Stimulated activated naive B cell treated with anti-CD40 and anti-IgM and Interleukin-4, amounts not matched to agents 10 μg/mL and 1 μg/mL and 100 μg/mL, for 72 hours (primary cell): ENCODE results near the gene POLR3GL.
"Not testable (repeated sequence)": the region's sequence is repeated elsewhere in the genome, so short reads cannot be mapped to it uniquely, and the experiment has no call there.

Source experiments
- ATAC-seq, 2 donors: fragments of 150-1000 bp; cut with Tn5 transposase; replicated peaks; 2 replicates each; pipeline ENCODE4 v1.10.0; 2021; ENCODE audit warnings: moderate library complexity in 1 of 2
- DNase-seq: peaks from one replicate; pipeline ENCODE4 v3.0.0; 2021
- H3K27ac Mint-ChIP-seq: one replicate; pipeline ENCODE4 v1.8.0; 2022; ENCODE audit warnings: mild to moderate bottlenecking, mixed read lengths
- H3K27me3 Mint-ChIP-seq, 2 donors: one replicate each; pipeline ENCODE4 v1.8.0; 2022; ENCODE audit warnings: mixed read lengths in 2 of 2
- H3K36me3 Mint-ChIP-seq, 2 donors: one replicate each; pipeline ENCODE4 v1.8.0; 2022; ENCODE audit warnings: mixed read lengths in 2 of 2, mild to moderate bottlenecking in 1 of 2
- H3K4me1 Mint-ChIP-seq, 2 donors: one replicate each; pipeline ENCODE4 v1.8.0; 2022; ENCODE audit warnings: mixed read lengths in 2 of 2, mild to moderate bottlenecking in 1 of 2
- H3K4me3 Mint-ChIP-seq, 2 donors: one replicate each; pipeline ENCODE4 v1.8.0; 2022; ENCODE audit warnings: mild to moderate bottlenecking in 2 of 2, mixed read lengths in 2 of 2, moderate library complexity in 1 of 2
- H3K9me3 Mint-ChIP-seq, 2 donors: one replicate each; pipeline ENCODE4 v1.8.0; 2022; ENCODE audit warnings: mixed read lengths in 2 of 2, mild to moderate bottlenecking in 1 of 2

Gene POLR3GL

GRCh38 chr1:145964328-145965118 is at the start of gene POLR3GL, which contains the start of gene ANKRD34A:
Gene POLR3GL, plus strand, starts transcription at chr1:145964690. Its CDS starts 10,176 bp downstream, at chr1:145974866.
Gene ANKRD34A, minus strand, starts transcription at chr1:145964575. Its CDS starts 2,816 bp downstream, at chr1:145961759.
- Mint-ChIP-seq H3K36me3 (peaks cover 9 to 10% of the 10 kb centered on the region in 2 donors), H3K4me3 (peak within 1 kb of the TSS; percentile 90 to 96), H3K4me1 (peaks cover 32 to 52% of the 10 kb centered on the region in 2 donors), H3K27me3 (no peaks in the 10 kb centered on the region), H3K27ac (peak within 1 kb of the TSS; percentile 94), H3K9me3 (no peaks in the 10 kb centered on the region)
- ATAC-seq: peak; percentile 90
- DNase-seq: peak; percentile 87

- peak overlapping the region; percentile 27 for H3K27ac Mint-ChIP-seq
- peak overlapping the region; percentile 68 to 73 for H3K4me3 Mint-ChIP-seq
- no peak for ATAC-seq
- no peaks in the 10 kb centered on the region for H3K9me3 Mint-ChIP-seq
- peaks cover 28 to 63% of the 10 kb centered on the region in 2 donors for H3K36me3 Mint-ChIP-seq
- DNase-seq: no peak
- H3K4me1 Mint-ChIP-seq: peaks cover 34 to 67% of the 10 kb centered on the region in 2 donors
- H3K27me3 Mint-ChIP-seq: no peaks in the 10 kb centered on the region
Measured at GRCh38 chr1:145916745-145917144, 47.7 kb upstream of the POLR3GL start.

GRCh38 chr1:145917595-145917994 is 46.9 kb upstream of the POLR3GL start:
- peak overlapping the region; percentile 94 to 99 for H3K4me3 Mint-ChIP-seq
- no peaks in the 10 kb centered on the region for H3K27me3 Mint-ChIP-seq
- no peaks in the 10 kb centered on the region for H3K9me3 Mint-ChIP-seq
- DNase-seq (no peak), ATAC-seq (no peak)
- H3K4me1 Mint-ChIP-seq: peaks cover 28 to 60% of the 10 kb centered on the region in 2 donors
- peaks cover 23 to 56% of the 10 kb centered on the region in 2 donors for H3K36me3 Mint-ChIP-seq
- H3K27ac Mint-ChIP-seq: peak overlapping the region; percentile 97

- peak within 1 kb of the TSS; percentile 97 for H3K27ac Mint-ChIP-seq
- peak within 1 kb of the TSS; percentile 94 to 99 for H3K4me3 Mint-ChIP-seq
- H3K27me3 Mint-ChIP-seq: no peaks in the 10 kb centered on the region
- no peaks in the 10 kb centered on the region for H3K9me3 Mint-ChIP-seq
- peaks cover 25 to 50% of the 10 kb centered on the region in 2 donors for H3K36me3 Mint-ChIP-seq
- peak; percentile 92 to 94 for ATAC-seq
- DNase-seq: peak; percentile 90
- peaks cover 25 to 56% of the 10 kb centered on the region in 2 donors for H3K4me1 Mint-ChIP-seq
Measured at GRCh38 chr1:145918144-145918991, 46.1 kb upstream of the POLR3GL start, which contains the start of gene PEX11B. Gene PEX11B, minus strand, starts transcription at chr1:145918717. Its CDS starts 29 bp downstream, at chr1:145918688.

GRCh38 chr1:145918992-145919939 is 45.2 kb upstream of the POLR3GL start:
- H3K4me1 Mint-ChIP-seq: peaks cover 25 to 50% of the 10 kb centered on the region in 2 donors
- ATAC-seq (peak; percentile 5 to 10), DNase-seq (no peak)
- H3K9me3 Mint-ChIP-seq: no peaks in the 10 kb centered on the region
- H3K27me3 Mint-ChIP-seq: no peaks in the 10 kb centered on the region
- H3K36me3 Mint-ChIP-seq: peaks cover 20 to 42% of the 10 kb centered on the region in 2 donors
- H3K27ac Mint-ChIP-seq: peak overlapping the region; percentile 97
- peak overlapping the region; percentile 94 to 99 for H3K4me3 Mint-ChIP-seq

GRCh38 chr1:145920297-145920696 is 44.2 kb upstream of the POLR3GL start:
- H3K27ac Mint-ChIP-seq, DNase-seq, ATAC-seq, H3K9me3 Mint-ChIP-seq, H3K27me3 Mint-ChIP-seq: not testable (repeated sequence)
- H3K36me3 Mint-ChIP-seq: peaks cover 15 to 34% of the 10 kb centered on the region in 2 donors
- H3K4me3 Mint-ChIP-seq: peak overlapping the region; percentile 94 to 99
- peaks cover 22 to 45% of the 10 kb centered on the region in 2 donors for H3K4me1 Mint-ChIP-seq

GRCh38 chr1:145922266-145922665 is 42.2 kb upstream of the POLR3GL start:
- ATAC-seq: no peak
- no peak overlapping the region for H3K27ac Mint-ChIP-seq
- peaks cover 13 to 26% of the 10 kb centered on the region in 2 donors for H3K36me3 Mint-ChIP-seq

GRCh38 chr1:145926686-145927062 is 37.8 kb upstream of the POLR3GL start:
- peak; percentile 6 to 34 for ATAC-seq
- H3K4me3 Mint-ChIP-seq: no peak overlapping the region
- H3K9me3 Mint-ChIP-seq: no peaks in the 10 kb centered on the region
- H3K27me3 Mint-ChIP-seq: no peaks in the 10 kb centered on the region
- H3K36me3 Mint-ChIP-seq: peaks cover 18 to 26% of the 10 kb centered on the region in 2 donors
- no peak overlapping the region for H3K27ac Mint-ChIP-seq
- no peak for DNase-seq
- peaks cover 16 to 31% of the 10 kb centered on the region in 2 donors for H3K4me1 Mint-ChIP-seq

More at GRCh38 chr1:145922266-145922665, 42.2 kb upstream of the POLR3GL start:
- no peak for DNase-seq
- H3K27me3 Mint-ChIP-seq: no peaks in the 10 kb centered on the region
- peaks cover 22 to 40% of the 10 kb centered on the region in 2 donors for H3K4me1 Mint-ChIP-seq
- no peaks in the 10 kb centered on the region for H3K9me3 Mint-ChIP-seq
- H3K4me3 Mint-ChIP-seq: no peak overlapping the region

- peak; percentile 97 to 99 for ATAC-seq
- peaks cover 20 to 28% of the 10 kb centered on the region in 2 donors for H3K36me3 Mint-ChIP-seq
- H3K4me1 Mint-ChIP-seq: peaks cover 17 to 37% of the 10 kb centered on the region in 2 donors
- peak; percentile 95 for DNase-seq
- peak within 1 kb of the TSS; percentile 42 for H3K27ac Mint-ChIP-seq
- H3K27me3 Mint-ChIP-seq: no peaks in the 10 kb centered on the region
- H3K9me3 Mint-ChIP-seq: no peaks in the 10 kb centered on the region
- peak within 1 kb of the TSS in 1 of 2 donors; percentile 68 for H3K4me3 Mint-ChIP-seq
Measured at GRCh38 chr1:145927063-145927886, 37.2 kb upstream of the POLR3GL start, which contains the start of gene RBM8A. Gene RBM8A, minus strand, starts transcription at chr1:145927484. Its CDS starts 58 bp downstream, at chr1:145927426.

- peaks cover 23 to 45% of the 10 kb centered on the region in 2 donors for H3K4me1 Mint-ChIP-seq
- H3K36me3 Mint-ChIP-seq: peaks cover 17 to 28% of the 10 kb centered on the region in 2 donors
- H3K4me3 Mint-ChIP-seq: peak overlapping the region in 1 of 2 donors; percentile 68
- no peaks in the 10 kb centered on the region for H3K27me3 Mint-ChIP-seq
- H3K9me3 Mint-ChIP-seq: no peaks in the 10 kb centered on the region
- peak overlapping the region; percentile 42 for H3K27ac Mint-ChIP-seq
- ATAC-seq: no peak
- DNase-seq: no peak
Measured at GRCh38 chr1:145927916-145928643, 36.4 kb upstream of the POLR3GL start.

GRCh38 chr1:145932522-145933009 is 31.9 kb upstream of the POLR3GL start:
- not testable (repeated sequence) for H3K27me3 Mint-ChIP-seq, H3K9me3 Mint-ChIP-seq
- DNase-seq (peak; percentile 36), ATAC-seq (peak; percentile 29 to 51)
- Mint-ChIP-seq H3K27ac (peak overlapping the region; percentile 80), H3K4me3 (peak overlapping the region; percentile 32 to 44), H3K4me1 (peaks cover 18 to 50% of the 10 kb centered on the region in 2 donors), H3K36me3 (peaks cover 25 to 48% of the 10 kb centered on the region in 2 donors)

- Mint-ChIP-seq H3K4me1 (peaks cover 12 to 33% of the 10 kb centered on the region in 2 donors), H3K36me3 (peaks cover 27 to 43% of the 10 kb centered on the region in 2 donors), H3K9me3 (no peaks in the 10 kb centered on the region), H3K27ac (no peak overlapping the region), H3K27me3 (no peaks in the 10 kb centered on the region), H3K4me3 (no peak overlapping the region)
- ATAC-seq (no peak), DNase-seq (no peak)
Measured at GRCh38 chr1:145935708-145936107, 28.8 kb upstream of the POLR3GL start.
